ENCODE results near the gene ATP9A. TPM values are rescaled to one million over a fixed set of nuclear protein-coding genes. Genes with fewer than 3 reads are reported as not detected.

Gene ATP9A
- total RNA-seq, 4 donors from 2014 or later, result 52.5 to 72.8 (median 61.7) TPM

- intact Hi-C loops (cut with DNase I), result no loop called here
- TF ChIP-seq POLR2A (IDR thresholded peaks at IDR 0.05) (no peak), CTCF (IDR thresholded peaks at IDR 0.05) (no peak)
- no peak overlapping the region for H3K4me3 ChIP-seq (replicated peaks in 1 of 3)
- H3K27ac ChIP-seq, result no peak overlapping the region
- 90 to 93% methylated on average over 4 of the region's 4 CpGs for WGBS, 2 donors
- no peaks in the 10 kb centered on the region for H3K4me1 ChIP-seq
- no peaks in the 10 kb centered on the region for H3K9me3 ChIP-seq
- H3K27me3 ChIP-seq, result no peaks in the 10 kb centered on the region
- no peak for DNase-seq
- no peaks in the 10 kb centered on the region for H3K36me3 ChIP-seq
Observed at GRCh38 chr20:51584737-51585136, 183.5 kb downstream of the ATP9A start.

GRCh38 chr20:51584116-51584515 lies 184.1 kb downstream of the ATP9A start:
- H3K4me1 ChIP-seq, result no peaks in the 10 kb centered on the region
- intact Hi-C loops (cut with DNase I), result no loop called here
- H3K27ac ChIP-seq, result no peak overlapping the region
- WGBS, 2 donors, result 86 to 90% methylated on average over 8 of the region's 8 CpGs
- no peaks in the 10 kb centered on the region for H3K9me3 ChIP-seq
- no peak for TF ChIP-seq POLR2A (IDR thresholded peaks at IDR 0.05)
- TF ChIP-seq CTCF (IDR thresholded peaks at IDR 0.05), result no peak
- no peak for DNase-seq
- no peaks in the 10 kb centered on the region for H3K27me3 ChIP-seq
- H3K4me3 ChIP-seq (replicated peaks in 1 of 3), result no peak overlapping the region
- H3K36me3 ChIP-seq, result no peaks in the 10 kb centered on the region

- Histone ChIP-seq H3K27me3 (no peaks in the 10 kb centered on the region), H3K9me3 (no peaks in the 10 kb centered on the region), H3K27ac (no peak overlapping the region), H3K4me3 (replicated peaks in 1 of 3) (no peak overlapping the region), H3K4me1 (no peaks in the 10 kb centered on the region), H3K36me3 (no peaks in the 10 kb centered on the region)
- DNase-seq, result no peak
- intact Hi-C loops (cut with DNase I), result no loop called here
- TF ChIP-seq CTCF (IDR thresholded peaks at IDR 0.05), result no peak
- no peak for TF ChIP-seq POLR2A (IDR thresholded peaks at IDR 0.05)
- WGBS, 2 donors, result 92 to 96% methylated on average over 14 of the region's 14 CpGs
Observed at GRCh38 chr20:51583499-51583898, 184.7 kb downstream of the ATP9A start.

- no peak for DNase-seq
- TF ChIP-seq POLR2A (IDR thresholded peaks at IDR 0.05), result no peak
- TF ChIP-seq CTCF (IDR thresholded peaks at IDR 0.05), result no peak
- Histone ChIP-seq H3K4me3 (replicated peaks in 1 of 3) (no peak overlapping the region), H3K9me3 (no peaks in the 10 kb centered on the region), H3K27me3 (no peaks in the 10 kb centered on the region), H3K4me1 (no peaks in the 10 kb centered on the region), H3K27ac (no peak overlapping the region), H3K36me3 (no peaks in the 10 kb centered on the region)
- intact Hi-C loops (cut with DNase I), result no loop called here
- 92% methylated on average over 13 of the region's 13 CpGs for WGBS, 2 donors
Observed at GRCh38 chr20:51583073-51583472, 185.1 kb downstream of the ATP9A start.

- H3K9me3 ChIP-seq, result no peaks in the 10 kb centered on the region
- no peaks in the 10 kb centered on the region for H3K27me3 ChIP-seq
- no peak overlapping the region for H3K4me3 ChIP-seq (replicated peaks in 1 of 3)
- H3K36me3 ChIP-seq, result no peaks in the 10 kb centered on the region
- intact Hi-C loops (cut with DNase I), result no loop called here
- TF ChIP-seq CTCF (IDR thresholded peaks at IDR 0.05) (no peak), POLR2A (IDR thresholded peaks at IDR 0.05) (no peak)
- no peak overlapping the region for H3K27ac ChIP-seq
- no peak for DNase-seq
- H3K4me1 ChIP-seq, result no peaks in the 10 kb centered on the region
Observed at GRCh38 chr20:51581571-51581970, 186.6 kb downstream of the ATP9A start.
